ENCODE data around the gene ARID1B.

ARID1B gene

GRCh38 chr6:157222201-157222981 is 445.2 kb downstream of the ARID1B start:
- no peak for TF ChIP-seq CTCF (IDR thresholded peaks at IDR 0.05; ENCODE audit: insufficient read depth, low read depth, low read length, missing control alignments)
- H3K4me3 ChIP-seq (ENCODE audit: low read depth, low read length): no peak overlapping the region
- no peak for DNase-seq (ENCODE audit: low read depth)

- H3K4me3 ChIP-seq (ENCODE audit: low read depth, low read length): no peak overlapping the region
- DNase-seq (ENCODE audit: low read depth): no peak
- no peak for TF ChIP-seq CTCF (IDR thresholded peaks at IDR 0.05; ENCODE audit: insufficient read depth, low read depth, low read length, missing control alignments)
Observed at GRCh38 chr6:157223021-157223430, 445.8 kb downstream of the ARID1B start.

GRCh38 chr6:157223511-157223910 is 446.3 kb downstream of the ARID1B start:
- no peak for TF ChIP-seq CTCF (IDR thresholded peaks at IDR 0.05; ENCODE audit: insufficient read depth, low read depth, low read length, missing control alignments)
- no peak overlapping the region for H3K4me3 ChIP-seq (ENCODE audit: low read depth, low read length)
- DNase-seq (ENCODE audit: low read depth): no peak

- H3K4me3 ChIP-seq (ENCODE audit: low read depth, low read length): no peak overlapping the region
- DNase-seq (ENCODE audit: low read depth): peak; percentile 35
- TF ChIP-seq CTCF (IDR thresholded peaks at IDR 0.05; ENCODE audit: insufficient read depth, low read depth, low read length, missing control alignments): no peak
Observed at GRCh38 chr6:157224178-157224950, 447.2 kb downstream of the ARID1B start.

GRCh38 chr6:157224951-157225574 is 447.9 kb downstream of the ARID1B start:
- DNase-seq (ENCODE audit: low read depth): no peak
- no peak for TF ChIP-seq CTCF (IDR thresholded peaks at IDR 0.05; ENCODE audit: insufficient read depth, low read depth, low read length, missing control alignments)
- no peak overlapping the region for H3K4me3 ChIP-seq (ENCODE audit: low read depth, low read length)

GRCh38 chr6:157225575-157225995 is 448.4 kb downstream of the ARID1B start:
- no peak overlapping the region for H3K4me3 ChIP-seq (ENCODE audit: low read depth, low read length)
- no peak for DNase-seq (ENCODE audit: low read depth)
- no peak for TF ChIP-seq CTCF (IDR thresholded peaks at IDR 0.05; ENCODE audit: insufficient read depth, low read depth, low read length, missing control alignments)
